KMS-11 (cell line): ENCODE results near the gene LMO7.

Source experiments
- H2AFZ ChIP-seq: fragments of 200-600 bp; sonication (generic); 2 replicates; pipeline ENCODE4 v1.6.1; 2016; ENCODE audit warnings: antibody characterized with exemption, mixed run types, low read depth
- H3K27ac ChIP-seq: fragments of 200-600 bp; sonication (generic); 2 replicates; pipeline ENCODE4 v1.6.1; 2016; ENCODE audit warnings: mild to moderate bottlenecking, mixed run types
- H3K27me3 ChIP-seq: fragments of 200-600 bp; sonication (generic); 2 replicates; pipeline ENCODE4 v1.6.1; 2017; ENCODE audit warnings: mild to moderate bottlenecking, low read depth, mixed run types, moderate library complexity; ENCODE audit not compliant: insufficient read depth
- H3K36me3 ChIP-seq: fragments of 200-600 bp; sonication (generic); 2 replicates; pipeline ENCODE4 v1.6.1; 2017; ENCODE audit warnings: mild to moderate bottlenecking, mixed run types; ENCODE audit not compliant: insufficient read depth
- H3K4me1 ChIP-seq: fragments of 200-600 bp; sonication (generic); 2 replicates; pipeline ENCODE4 v1.6.1; 2016; ENCODE audit warnings: mild to moderate bottlenecking, low read depth, mixed run types; ENCODE audit not compliant: poor library complexity, severe bottlenecking
- H3K4me2 ChIP-seq: fragments of 200-600 bp; sonication (generic); 2 replicates; pipeline ENCODE4 v1.7.0; 2016; ENCODE audit warnings: mild to moderate bottlenecking, mixed run types
- H3K4me3 ChIP-seq: fragments of 200-600 bp; sonication (generic); IDR thresholded peaks from 2 replicates; pipeline ENCODE4 v1.6.1; 2017; ENCODE audit warnings: low read depth, low read length, mixed read lengths; ENCODE audit not compliant: insufficient read depth
- H3K79me2 ChIP-seq: fragments of 200-600 bp; sonication (generic); 2 replicates; pipeline ENCODE4 v1.6.1; 2016; ENCODE audit warnings: low read depth, mixed run types; ENCODE audit not compliant: insufficient read depth
- H3K9ac ChIP-seq: fragments of 200-600 bp; sonication (generic); 2 replicates; pipeline ENCODE4 v1.6.1; 2016; ENCODE audit warnings: mild to moderate bottlenecking, mixed run types
- H4K20me1 ChIP-seq: fragments of 200-600 bp; sonication (generic); 2 replicates; pipeline ENCODE4 v1.6.1; 2016; ENCODE audit warnings: mild to moderate bottlenecking, mixed run types; ENCODE audit not compliant: insufficient read depth
- CTCF ChIP-seq: fragments of 200-600 bp; sonication (generic); conservative IDR thresholded peaks from 2 replicates; pipeline ENCODE4 v1.6.1; 2017; ENCODE audit warnings: low read depth, mild to moderate bottlenecking, antibody characterized with exemption, low read length, moderate library complexity, mixed read lengths

Gene LMO7

GRCh38 chr13:75647126-75647784, 11.1 kb downstream of the LMO7 start:
- Histone ChIP-seq H4K20me1 (no peaks in the 10 kb centered on the region), H3K27ac (no peak overlapping the region), H3K4me2 (no peak overlapping the region), H3K4me1 (peaks cover 9% of the 10 kb centered on the region), H2AFZ (no peak overlapping the region), H3K4me3 (no peak overlapping the region), H3K79me2 (no peaks in the 10 kb centered on the region), H3K9ac (no peak overlapping the region), H3K27me3 (no peaks in the 10 kb centered on the region), H3K36me3 (no peaks in the 10 kb centered on the region)
- TF ChIP-seq CTCF = no peak

- TF ChIP-seq CTCF = no peak
- H3K27me3 ChIP-seq = no peaks in the 10 kb centered on the region
- no peak overlapping the region for H3K9ac ChIP-seq
- no peaks in the 10 kb centered on the region for H3K79me2 ChIP-seq
- H3K4me2 ChIP-seq = no peak overlapping the region
- no peaks in the 10 kb centered on the region for H4K20me1 ChIP-seq
- no peak overlapping the region for H2AFZ ChIP-seq
- H3K27ac ChIP-seq = no peak overlapping the region
- H3K36me3 ChIP-seq = no peaks in the 10 kb centered on the region
- H3K4me1 ChIP-seq = peaks cover 9% of the 10 kb centered on the region
- no peak overlapping the region for H3K4me3 ChIP-seq
These were observed 12.3 kb downstream of the LMO7 start for GRCh38 chr13:75648446-75648845.

- Histone ChIP-seq H3K27me3 (no peaks in the 10 kb centered on the region), H4K20me1 (no peaks in the 10 kb centered on the region), H3K36me3 (no peaks in the 10 kb centered on the region), H3K4me2 (no peak overlapping the region), H3K79me2 (no peaks in the 10 kb centered on the region), H2AFZ (no peak overlapping the region), H3K9ac (no peak overlapping the region), H3K27ac (no peak overlapping the region), H3K4me1 (peaks cover 9% of the 10 kb centered on the region), H3K4me3 (no peak overlapping the region)
- no peak for TF ChIP-seq CTCF
These were observed 14.9 kb downstream of the LMO7 start for GRCh38 chr13:75651013-75651412.

- H3K4me2 ChIP-seq = no peak overlapping the region
- no peak for TF ChIP-seq CTCF
- H3K9ac ChIP-seq = no peak overlapping the region
- no peaks in the 10 kb centered on the region for H3K4me1 ChIP-seq
- H3K4me3 ChIP-seq = no peak overlapping the region
- no peak overlapping the region for H2AFZ ChIP-seq
- H3K27me3 ChIP-seq = no peaks in the 10 kb centered on the region
- H3K79me2 ChIP-seq = no peaks in the 10 kb centered on the region
- no peaks in the 10 kb centered on the region for H3K36me3 ChIP-seq
- H3K27ac ChIP-seq = no peak overlapping the region
- no peaks in the 10 kb centered on the region for H4K20me1 ChIP-seq
These were observed 16.6 kb downstream of the LMO7 start for GRCh38 chr13:75652726-75653125.
